H9 (cell line): Measurements from ENCODE around the gene TNIK. TPM values are rescaled to one million over a fixed set of nuclear protein-coding genes. Genes with fewer than 3 reads are reported as not detected.

Experiments used
- DNase-seq: peaks from one replicate; pipeline ENCODE4 v3.0.0-alpha.2; 2017
- H2AFZ ChIP-seq: one replicate; pipeline ENCODE4 v1.6.1; 2013; ENCODE audit warnings: mild to moderate bottlenecking, low read length, control low read depth, moderate library complexity
- H2AK5ac ChIP-seq: 2 replicates; pipeline ENCODE4 v1.6.1; 2013; ENCODE audit warnings: low read length, control low read depth, mixed read lengths; ENCODE audit not compliant: insufficient read length
- H2BK120ac ChIP-seq: one replicate; pipeline ENCODE4 v1.6.1; 2013; ENCODE audit warnings: low read depth, mild to moderate bottlenecking, low read length, control low read depth, inconsistent platforms; ENCODE audit not compliant: poor library complexity, severe bottlenecking
- H2BK12ac ChIP-seq: 2 replicates; pipeline ENCODE4 v1.6.1; 2013; ENCODE audit warnings: low read length, control low read depth, mixed read lengths, low read depth; ENCODE audit not compliant: insufficient read length
- H2BK15ac ChIP-seq: 2 replicates; pipeline ENCODE4 v1.6.1; 2013; ENCODE audit warnings: low read depth, low read length, control low read depth
- H2BK20ac ChIP-seq: one replicate; pipeline ENCODE4 v1.6.1; 2013; ENCODE audit warnings: low read depth, mild to moderate bottlenecking, low read length, control low read depth, inconsistent platforms; ENCODE audit not compliant: poor library complexity, severe bottlenecking
- H2BK5ac ChIP-seq: 2 replicates; pipeline ENCODE4 v1.6.1; 2013; ENCODE audit warnings: low read length, control low read depth, mixed read lengths; ENCODE audit not compliant: insufficient read length
- H3K14ac ChIP-seq: 2 replicates; pipeline ENCODE4 v1.6.1; 2013; ENCODE audit warnings: low read length, control low read depth; ENCODE audit not compliant: insufficient read depth
- H3K18ac ChIP-seq: 2 replicates; pipeline ENCODE4 v1.6.1; 2013; ENCODE audit warnings: low read depth, mild to moderate bottlenecking, mixed read lengths, low read length, control low read depth; ENCODE audit not compliant: insufficient read length
- H3K23ac ChIP-seq: 2 replicates; pipeline ENCODE4 v1.6.1; 2013; ENCODE audit warnings: low read length, control low read depth, mixed read lengths, low read depth; ENCODE audit not compliant: insufficient read length
- H3K23me2 ChIP-seq: 2 replicates; pipeline ENCODE4 v1.6.1; 2013; ENCODE audit warnings: low read depth, mild to moderate bottlenecking, mixed read lengths, low read length, control low read depth; ENCODE audit not compliant: insufficient read length, poor library complexity, severe bottlenecking
- H3K27ac ChIP-seq: 2 replicates; pipeline ENCODE4 v1.5.1; 2013; ENCODE audit warnings: low read length, control low read depth, mixed read lengths, low read depth; ENCODE audit not compliant: insufficient read length
- H3K27me3 ChIP-seq: 2 replicates; pipeline ENCODE4 v1.6.1; 2013; ENCODE audit warnings: low read length, control low read depth, inconsistent platforms; ENCODE audit not compliant: insufficient read depth
- H3K4ac ChIP-seq: 2 replicates; pipeline ENCODE4 v1.6.1; 2013; ENCODE audit warnings: low read depth, mild to moderate bottlenecking, control low read depth, inconsistent platforms, low read length, moderate library complexity
- H3K4me1 ChIP-seq: 2 replicates; pipeline ENCODE4 v1.6.1; 2013; ENCODE audit warnings: low read length, control low read depth, inconsistent platforms; ENCODE audit not compliant: insufficient read depth
- H3K4me2 ChIP-seq: 2 replicates; pipeline ENCODE4 v1.6.1; 2013; ENCODE audit warnings: low read length, control low read depth, mixed read lengths; ENCODE audit not compliant: insufficient read length, insufficient read depth
- H3K56ac ChIP-seq: 2 replicates; pipeline ENCODE4 v1.6.1; 2013; ENCODE audit warnings: low read depth, mild to moderate bottlenecking, mixed read lengths, low read length, control low read depth; ENCODE audit not compliant: insufficient read length
- H3K79me1 ChIP-seq: 2 replicates; pipeline ENCODE4 v1.6.1; 2013; ENCODE audit warnings: low read depth, mild to moderate bottlenecking, moderate library complexity, low read length, control low read depth, inconsistent platforms; ENCODE audit not compliant: insufficient read depth, poor library complexity, severe bottlenecking
- H3K79me2 ChIP-seq: 2 replicates; pipeline ENCODE4 v1.6.1; 2013; ENCODE audit warnings: low read length, control low read depth, inconsistent platforms; ENCODE audit not compliant: insufficient read depth
- H3K9ac ChIP-seq: 2 replicates; pipeline ENCODE4 v1.6.1; 2013; ENCODE audit warnings: low read length, control low read depth, mixed read lengths; ENCODE audit not compliant: insufficient read length; ENCODE audit errors: extremely low read depth
- H3K9me3 ChIP-seq: one replicate; pipeline ENCODE4 v1.6.1; 2013; ENCODE audit warnings: low read depth, low read length, inconsistent platforms; ENCODE audit not compliant: control insufficient read depth
- H3T11ph ChIP-seq: one replicate; pipeline ENCODE4 v1.6.1; 2013; ENCODE audit warnings: mild to moderate bottlenecking, low read length, control low read depth, inconsistent platforms
- H4K20me1 ChIP-seq: one replicate; pipeline ENCODE4 v1.6.1; 2013; ENCODE audit not compliant: control insufficient read depth, insufficient read length, insufficient read depth
- H4K5ac ChIP-seq: 2 replicates; pipeline ENCODE4 v1.6.1; 2013; ENCODE audit warnings: low read depth, mild to moderate bottlenecking, mixed read lengths, low read length, control low read depth; ENCODE audit not compliant: insufficient read length
- H4K8ac ChIP-seq: replicated peaks from 2 replicates; pipeline ENCODE4 v1.6.1; 2013; ENCODE audit warnings: low read length, control low read depth, mixed read lengths, low read depth; ENCODE audit not compliant: insufficient read length
- H4K91ac ChIP-seq: 2 replicates; pipeline ENCODE4 v1.6.1; 2013; ENCODE audit warnings: low read depth, mild to moderate bottlenecking, moderate library complexity, mixed read lengths, low read length, control low read depth; ENCODE audit not compliant: insufficient read length
- H3K27ac Mint-ChIP-seq, 3 experiments: 2 replicates in 2 of 3; 3 replicates in 1 of 3; pipeline ENCODE4 v1.8.0; 2020 to 2021; ENCODE audit warnings: mixed read lengths in 3 of 3, mild to moderate bottlenecking in 1 of 3, moderate library complexity in 1 of 3
- H3K27me3 Mint-ChIP-seq: 2 replicates; pipeline ENCODE4 v1.8.0; 2021; ENCODE audit warnings: low read depth, mild to moderate bottlenecking, moderate library complexity, mixed read lengths
- H3K36me3 Mint-ChIP-seq, 3 experiments: 2 replicates in 2 of 3; 3 replicates in 1 of 3; pipeline ENCODE4 v1.8.0; 2020 to 2021; ENCODE audit warnings: low read depth in 3 of 3, mixed read lengths in 3 of 3; ENCODE audit not compliant: insufficient read depth in 1 of 3
- H3K4me1 Mint-ChIP-seq, 2 experiments: 2 replicates each; pipeline ENCODE4 v1.8.0; 2020; ENCODE audit warnings: mixed read lengths in 2 of 2
- H3K4me3 Mint-ChIP-seq, 2 experiments: 2 replicates in 1 of 2; 3 replicates in 1 of 2; pipeline ENCODE4 v1.8.0; 2020 to 2021; ENCODE audit warnings: mild to moderate bottlenecking in 2 of 2, mixed read lengths in 2 of 2, moderate library complexity in 1 of 2
- H3K9me3 Mint-ChIP-seq, 2 experiments: 2 replicates in 1 of 2; 3 replicates in 1 of 2; pipeline ENCODE4 v1.8.0; 2020; ENCODE audit warnings: mild to moderate bottlenecking in 2 of 2, mixed read lengths in 2 of 2, moderate library complexity in 1 of 2
- CTCF ChIP-seq: fragments of 200-600 bp; sonication (generic); conservative IDR thresholded peaks from 3 replicates; pipeline ENCODE4 v1.8.0; 2021; ENCODE audit warnings: antibody characterized with exemption, mild to moderate bottlenecking
- WGBS: extraction: QIAGEN DNeasy Blood & Tissue Kit; methylation state at CpG from one replicate; pipeline ENCODE4 v1.1.7; 2013; ENCODE audit warnings: missing lambda C conversion rate, low lambda C conversion rate, mixed read lengths; ENCODE audit not compliant: insufficient read length; ENCODE audit errors: extremely low coverage; 5-methylcytosine and 5-hydroxymethylcytosine counted together
- total RNA-seq: library from RNA; stranded (reverse); gene quantifications from 2 replicates; pipeline ENCODE4 v1.2.1, GENCODE V29; 2021

TNIK gene
- total RNA-seq, 1 experiment from 2014 or later: 15.9 TPM

- H3T11ph ChIP-seq: no peak overlapping the region
- no peak overlapping the region for H4K5ac ChIP-seq
- H2AK5ac ChIP-seq: no peak overlapping the region
- H3K56ac ChIP-seq: no peak overlapping the region
- no peaks in the 10 kb centered on the region for H3K23me2 ChIP-seq
- no peak overlapping the region for H2BK15ac ChIP-seq
- H2AFZ ChIP-seq: no peak overlapping the region
- H3K79me1 ChIP-seq: no peaks in the 10 kb centered on the region
- no peak overlapping the region for H3K18ac ChIP-seq
- H3K9ac ChIP-seq: no peak overlapping the region
- TF ChIP-seq CTCF: no peak
- H3K9me3 Mint-ChIP-seq: no peaks in the 10 kb centered on the region
- H2BK5ac ChIP-seq: no peak overlapping the region
- H3K4me1 Mint-ChIP-seq: peaks cover 20 to 27% of the 10 kb centered on the region in 2 experiments
- peaks cover 7% of the 10 kb centered on the region; the same call in 1 of the 2 replicates for H3K79me2 ChIP-seq
- H3K27me3 Mint-ChIP-seq: no peaks in the 10 kb centered on the region
- no peak overlapping the region for H3K4me2 ChIP-seq
- H4K91ac ChIP-seq: no peak overlapping the region
- H3K27me3 ChIP-seq: no peaks in the 10 kb centered on the region
- H3K36me3 Mint-ChIP-seq: no peaks in the 10 kb centered on the region
- H3K27ac ChIP-seq: no peak overlapping the region
- H2BK12ac ChIP-seq: no peak overlapping the region
- peaks cover 3% of the 10 kb centered on the region; the same call in 1 of the 2 replicates for H3K4me1 ChIP-seq
- H2BK120ac ChIP-seq: no peak overlapping the region
- no peak overlapping the region for H3K14ac ChIP-seq
- H3K27ac Mint-ChIP-seq: no peak overlapping the region
- WGBS: no CpG with 5 or more reads among the region's 3 CpGs
- H3K4me3 Mint-ChIP-seq: no peak overlapping the region
- H3K23ac ChIP-seq: no peak overlapping the region
- no peak for DNase-seq
- H3K9me3 ChIP-seq: no peaks in the 10 kb centered on the region
- H4K20me1 ChIP-seq: no peaks in the 10 kb centered on the region
- H4K8ac ChIP-seq: no peak overlapping the region
- no peak overlapping the region for H3K4ac ChIP-seq
- H2BK20ac ChIP-seq: no peak overlapping the region
Observed at GRCh38 chr3:171356251-171356650, 104.0 kb downstream of the TNIK start.
